NK-92 treated with Interleukin-12 subunit alpha and Interleukin-12 subunit beta, amount 100 ng/mL, for 24 hours (cell line): ENCODE measurements around the gene ACTMAP.

Experiments
- DNase-seq: peaks from one replicate; lab custom pipeline; 2025; lab: John Stamatoyannopoulos, UW

Gene ACTMAP

GRCh38 chr19:40718774-40719391 is 31.4 kb downstream of the ACTMAP start:
- DNase-seq: no peak

GRCh38 chr19:40717880-40718773 is 32.1 kb downstream of the ACTMAP start:
- no peak for DNase-seq

- DNase-seq: no peak
Observed at GRCh38 chr19:40717325-40717879, 32.9 kb downstream of the ACTMAP start.

- DNase-seq: peak; percentile 99
Observed at GRCh38 chr19:40716482-40717324, 33.6 kb downstream of the ACTMAP start, which contains the start of the genes COQ8B and ITPKC. COQ8B (minus strand) TSS chr19:40716886; CDS start chr19:40714632, 2,254 bp downstream. ITPKC (plus strand) TSS chr19:40717112; CDS start chr19:40717136, 24 bp downstream.

GRCh38 chr19:40716031-40716481 is 34.2 kb downstream of the ACTMAP start:
- DNase-seq: peak; percentile 18

- peak; percentile 89 for DNase-seq
Observed at GRCh38 chr19:40714441-40715299, 35.6 kb downstream of the ACTMAP start.

- DNase-seq: no peak
Observed at GRCh38 chr19:40713939-40714338, 36.3 kb downstream of the ACTMAP start.

- DNase-seq: no peak
Observed at GRCh38 chr19:40709817-40710216, 40.5 kb downstream of the ACTMAP start.

- no peak for DNase-seq
Observed at GRCh38 chr19:40707615-40708014, 42.7 kb downstream of the ACTMAP start.

GRCh38 chr19:40705950-40706619 is 44.2 kb downstream of the ACTMAP start:
- DNase-seq: no peak

GRCh38 chr19:40705362-40705651 is 45.0 kb downstream of the ACTMAP start:
- DNase-seq: no peak

GRCh38 chr19:40704491-40705361 is 45.6 kb downstream of the ACTMAP start:
- no peak for DNase-seq

- no peak for DNase-seq
Observed at GRCh38 chr19:40703029-40703755, 47.1 kb downstream of the ACTMAP start.

GRCh38 chr19:40702337-40703012 is 47.8 kb downstream of the ACTMAP start:
- DNase-seq: no peak

- DNase-seq: no peak
Observed at GRCh38 chr19:40701758-40702157, 48.5 kb downstream of the ACTMAP start.

GRCh38 chr19:40700083-40700482 is 50.2 kb downstream of the ACTMAP start:
- no peak for DNase-seq

GRCh38 chr19:40697007-40697406 is 53.3 kb downstream of the ACTMAP start:
- no peak for DNase-seq

- no peak for DNase-seq
Observed at GRCh38 chr19:40695881-40696280, 54.4 kb downstream of the ACTMAP start.
